Left lung (tissue), 10 donors: ENCODE results near the gene COMMD7. TPM values are rescaled to one million over a fixed set of nuclear protein-coding genes. Genes with fewer than 3 reads are reported as not detected.

ENCODE experiments used
- ATAC-seq: fragments of 200-7000 bp; cut with Tn5 transposase; one replicate; pipeline ENCODE4 v1.9.1; 2020; ENCODE audit warnings: moderate library complexity
- DNase-seq, 4 donors: peaks; one replicate each; pipeline ENCODE4 v3.0.0-alpha.2; 2013 to 2020
- H3K27ac ChIP-seq, 2 donors: fragments of 200-600 bp; sonication (generic) in 1 of 2; one replicate each; pipeline versions ENCODE4 v1.5.0 to v1.8.0; 2020 to 2021
- H3K27me3 ChIP-seq, 2 donors: fragments of 200-600 bp; sonication (generic) in 1 of 2; one replicate each; pipeline versions ENCODE4 v1.5.0 to v1.8.0; 2020 to 2021
- H3K36me3 ChIP-seq, 2 donors: fragments of 200-600 bp; sonication (generic) in 1 of 2; one replicate each; pipeline versions ENCODE4 v1.5.0 to v1.8.0; 2020 to 2021
- H3K4me1 ChIP-seq, 2 donors: fragments of 200-600 bp; one replicate each; pipeline ENCODE4 v1.8.0; 2021
- H3K4me3 ChIP-seq, 2 donors: fragments of 200-600 bp; sonication (generic) in 1 of 2; one replicate each; pipeline versions ENCODE4 v1.5.0 to v1.8.0; 2020 to 2021; ENCODE audit warnings: mild to moderate bottlenecking in 1 of 2
- H3K9me3 ChIP-seq, 2 donors: fragments of 200-600 bp; sonication (generic) in 1 of 2; one replicate each; pipeline versions ENCODE4 v1.5.0 to v1.8.0; 2020 to 2021
- CTCF ChIP-seq, 2 donors: fragments of 200-600 bp; sonication (generic) in 1 of 2; IDR thresholded peaks; one replicate each; pipeline versions ENCODE4 v1.5.0 to v1.8.0; 2021; ENCODE audit warnings: antibody characterized with exemption in 2 of 2
- intact Hi-C, 2 donors: fragments of 100-400 bp; cut with DNase I; formaldehyde crosslinking; loops; one replicate each; pipeline versions ENCODE4 v1.11.2 to v1.14.2; 2022
- polyA plus RNA-seq, 6 donors: library from polyadenylated mRNA; unstranded; fragments of 120-200 nt; gene quantifications; one replicate each; pipeline ENCODE4 v1.2.1, GENCODE V29; 2013; ENCODE audit not compliant: insufficient read length in 6 of 6
- total RNA-seq, 2 donors: library from RNA; stranded (reverse); fragmentation: NEBNext Ultra II Directional; extraction: Animal tissue kit (Norgen Biotek cat#: 25700); gene quantifications; one replicate each; pipeline ENCODE4 v1.2.1, GENCODE V29; 2021
- donor health status: DM: no; HTN: yes; CAD: no.
- donor health status: DM: no; HTN: no; CAD: no.

The COMMD7 gene
- total and polyA plus RNA-seq, 8 donors: 38.5 to 58.0 (median 53.3) TPM

GRCh38 chr20:32672982-32673851 lies 70.0 kb downstream of the COMMD7 start:
- ATAC-seq (peak; percentile 26), DNase-seq (peak in 1 of 4 donors; percentile 89)
- Histone ChIP-seq H3K27ac (peak overlapping the region; percentile 48), H3K4me1 (peaks cover 0 to 28% of the 10 kb centered on the region in 2 donors), H3K36me3 (no peaks in the 10 kb centered on the region), H3K4me3 (no peak overlapping the region), H3K9me3 (no peaks in the 10 kb centered on the region), H3K27me3 (no peaks in the 10 kb centered on the region)
- no peak for TF ChIP-seq CTCF (IDR thresholded peaks at IDR 0.05)
- intact Hi-C loops: loop anchor here in 1 of 2 donors (5.0 kb wide), 1 partner anchor 104 kb away; no protein-coding TSS in a partner anchor

- intact Hi-C loops: loop anchor here in 1 of 2 donors (5.0 kb wide), 1 partner anchor 105 kb away; no protein-coding TSS in a partner anchor
- no peaks in the 10 kb centered on the region for H3K27me3 ChIP-seq
- H3K4me3 ChIP-seq: no peak overlapping the region
- peaks cover 0 to 28% of the 10 kb centered on the region in 2 donors for H3K4me1 ChIP-seq
- peak overlapping the region; percentile 48 for H3K27ac ChIP-seq
- H3K36me3 ChIP-seq: no peaks in the 10 kb centered on the region
- no peak for TF ChIP-seq CTCF (IDR thresholded peaks at IDR 0.05)
- ATAC-seq: peak; percentile 12
- no peaks in the 10 kb centered on the region for H3K9me3 ChIP-seq
- DNase-seq: no peak
Measured at GRCh38 chr20:32672394-32672981, 70.8 kb downstream of the COMMD7 start.

- intact Hi-C loops: loop anchor here in 1 of 2 donors (5.0 kb wide), 1 partner anchor 106 kb away; no protein-coding TSS in a partner anchor
- ATAC-seq (no peak), DNase-seq (no peak)
- Histone ChIP-seq H3K27me3 (no peaks in the 10 kb centered on the region), H3K36me3 (no peaks in the 10 kb centered on the region), H3K4me1 (peaks cover 0 to 31% of the 10 kb centered on the region in 2 donors), H3K27ac (no peak overlapping the region), H3K9me3 (no peaks in the 10 kb centered on the region), H3K4me3 (no peak overlapping the region)
- no peak for TF ChIP-seq CTCF (IDR thresholded peaks at IDR 0.05)
Measured at GRCh38 chr20:32670773-32671455, 72.4 kb downstream of the COMMD7 start.

GRCh38 chr20:32667027-32667426 lies 76.2 kb downstream of the COMMD7 start:
- H3K4me1 ChIP-seq: peaks cover 0 to 15% of the 10 kb centered on the region in 2 donors
- no peaks in the 10 kb centered on the region for H3K9me3 ChIP-seq
- no peaks in the 10 kb centered on the region for H3K27me3 ChIP-seq
- H3K27ac ChIP-seq: no peak overlapping the region
- H3K4me3 ChIP-seq: no peak overlapping the region
- no peak for DNase-seq
- intact Hi-C loops: no loop called here
- ATAC-seq: no peak
- TF ChIP-seq CTCF (IDR thresholded peaks at IDR 0.05): no peak
- no peaks in the 10 kb centered on the region for H3K36me3 ChIP-seq
